ENCODE results near the gene TRPM4. TPM values are rescaled to one million over a fixed set of nuclear protein-coding genes. Genes with fewer than 3 reads are reported as not detected.

TRPM4 gene
- polyA plus RNA-seq, 1 of the 3 experiments (the other 2 are of a cell fraction): 20.6 TPM

- CTCF ChIA-PET: interaction anchor here (0.9 to 11.1 kb wide), 10 partner anchors 21 to 156 kb away, joined by 3 to 87 read pairs (median 5); partner anchors contain the start of genes LIN7B, PPFIA3 and RUVBL2
- H3K27me3 ChIP-seq (ENCODE audit: insufficient read depth): no peaks in the 10 kb centered on the region
- WGBS (ENCODE audit: low lambda C conversion rate): 0% methylated on average over 12 of the region's 23 CpGs
- H4K20me1 ChIP-seq (ENCODE audit: insufficient read depth): no peaks in the 10 kb centered on the region
- no peaks in the 10 kb centered on the region for H3K79me2 ChIP-seq (ENCODE audit: insufficient read depth)
- H3K27ac ChIP-seq (ENCODE audit: low read depth in 2 of 2, low read length in 1 of 2): peak overlapping the region; percentile 68 to 87
- peaks cover 22% of the 10 kb centered on the region for H3F3A ChIP-seq (replicated peaks; ENCODE audit: insufficient read depth)
- peak overlapping the region; percentile 100 for H3K4me2 ChIP-seq
- DNase-seq: peak; percentile 84
- H3K36me3 ChIP-seq (replicated peaks in 1 of 2; ENCODE audit: control insufficient read depth in 1 of 2, insufficient read depth in 2 of 2, low read length in 1 of 2): no peaks in the 10 kb centered on the region
- H3K4me1 ChIP-seq (ENCODE audit: control insufficient read depth in 1 of 2, insufficient read depth in 2 of 2, low read depth in 1 of 2, low read length in 1 of 2): peaks cover 3 to 27% of the 10 kb centered on the region in 2 experiments; a peak in 2 of 4 replicates
- H3K4me3 ChIP-seq (ENCODE audit: low read depth in 2 of 2, low read length in 1 of 2): peak overlapping the region; percentile 91 to 96
- POLR2A ChIA-PET: interaction anchor here (0.6 to 1.5 kb wide), 3 partner anchors 22 to 52 kb away, joined by 3 to 5 read pairs (median 3); no protein-coding TSS in a partner anchor
- peak overlapping the region; percentile 83 for H3K9ac ChIP-seq
- TF ChIP-seq POLR2AphosphoS5 (IDR thresholded peaks at IDR 0.05; ENCODE audit: low read depth, low read length) (0 out of 2 replicates have a peak, but pooled peaks have one; percentile 4), GABPA (IDR thresholded peaks at IDR 0.05; ENCODE audit: low read depth) (no peak), FOSL2 (IDR thresholded peaks at IDR 0.05; ENCODE audit: borderline replicate concordance, low read depth) (no peak), SIN3A (IDR thresholded peaks at IDR 0.05; ENCODE audit: borderline replicate concordance, low read depth, low read length) (no peak; the same call in 1 of the 2 replicates), FOXM1 (IDR thresholded peaks at IDR 0.05; ENCODE audit: low read depth) (no peak), EZH2phosphoT487 (IDR thresholded peaks at IDR 0.05; ENCODE audit: borderline replicate concordance, low read depth) (no peak), MXI1 (IDR thresholded peaks at IDR 0.05; ENCODE audit: low read depth, low read length) (peak; percentile 74; the same call in 1 of the 2 replicates)
- TF ChIP-seq, protein P1, sequence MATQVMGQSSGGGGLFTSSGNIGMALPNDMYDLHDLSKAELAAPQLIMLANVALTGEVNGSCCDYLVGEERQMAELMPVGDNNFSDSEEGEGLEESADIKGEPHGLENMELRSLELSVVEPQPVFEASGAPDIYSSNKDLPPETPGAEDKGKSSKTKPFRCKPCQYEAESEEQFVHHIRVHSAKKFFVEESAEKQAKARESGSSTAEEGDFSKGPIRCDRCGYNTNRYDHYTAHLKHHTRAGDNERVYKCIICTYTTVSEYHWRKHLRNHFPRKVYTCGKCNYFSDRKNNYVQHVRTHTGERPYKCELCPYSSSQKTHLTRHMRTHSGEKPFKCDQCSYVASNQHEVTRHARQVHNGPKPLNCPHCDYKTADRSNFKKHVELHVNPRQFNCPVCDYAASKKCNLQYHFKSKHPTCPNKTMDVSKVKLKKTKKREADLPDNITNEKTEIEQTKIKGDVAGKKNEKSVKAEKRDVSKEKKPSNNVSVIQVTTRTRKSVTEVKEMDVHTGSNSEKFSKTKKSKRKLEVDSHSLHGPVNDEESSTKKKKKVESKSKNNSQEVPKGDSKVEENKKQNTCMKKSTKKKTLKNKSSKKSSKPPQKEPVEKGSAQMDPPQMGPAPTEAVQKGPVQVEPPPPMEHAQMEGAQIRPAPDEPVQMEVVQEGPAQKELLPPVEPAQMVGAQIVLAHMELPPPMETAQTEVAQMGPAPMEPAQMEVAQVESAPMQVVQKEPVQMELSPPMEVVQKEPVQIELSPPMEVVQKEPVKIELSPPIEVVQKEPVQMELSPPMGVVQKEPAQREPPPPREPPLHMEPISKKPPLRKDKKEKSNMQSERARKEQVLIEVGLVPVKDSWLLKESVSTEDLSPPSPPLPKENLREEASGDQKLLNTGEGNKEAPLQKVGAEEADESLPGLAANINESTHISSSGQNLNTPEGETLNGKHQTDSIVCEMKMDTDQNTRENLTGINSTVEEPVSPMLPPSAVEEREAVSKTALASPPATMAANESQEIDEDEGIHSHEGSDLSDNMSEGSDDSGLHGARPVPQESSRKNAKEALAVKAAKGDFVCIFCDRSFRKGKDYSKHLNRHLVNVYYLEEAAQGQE (IDR thresholded peaks at IDR 0.05; ENCODE audit: low read depth, low read length): no peak
- TF ChIP-seq, protein P2, sequence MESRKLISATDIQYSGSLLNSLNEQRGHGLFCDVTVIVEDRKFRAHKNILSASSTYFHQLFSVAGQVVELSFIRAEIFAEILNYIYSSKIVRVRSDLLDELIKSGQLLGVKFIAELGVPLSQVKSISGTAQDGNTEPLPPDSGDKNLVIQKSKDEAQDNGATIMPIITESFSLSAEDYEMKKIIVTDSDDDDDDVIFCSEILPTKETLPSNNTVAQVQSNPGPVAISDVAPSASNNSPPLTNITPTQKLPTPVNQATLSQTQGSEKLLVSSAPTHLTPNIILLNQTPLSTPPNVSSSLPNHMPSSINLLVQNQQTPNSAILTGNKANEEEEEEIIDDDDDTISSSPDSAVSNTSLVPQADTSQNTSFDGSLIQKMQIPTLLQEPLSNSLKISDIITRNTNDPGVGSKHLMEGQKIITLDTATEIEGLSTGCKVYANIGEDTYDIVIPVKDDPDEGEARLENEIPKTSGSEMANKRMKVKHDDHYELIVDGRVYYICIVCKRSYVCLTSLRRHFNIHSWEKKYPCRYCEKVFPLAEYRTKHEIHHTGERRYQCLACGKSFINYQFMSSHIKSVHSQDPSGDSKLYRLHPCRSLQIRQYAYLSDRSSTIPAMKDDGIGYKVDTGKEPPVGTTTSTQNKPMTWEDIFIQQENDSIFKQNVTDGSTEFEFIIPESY (IDR thresholded peaks at IDR 0.05; ENCODE audit: borderline replicate concordance, low read depth): no peak
- peak overlapping the region; percentile 78 for H2AFZ ChIP-seq (ENCODE audit: low read depth)
- H3K9me2 ChIP-seq: no peaks in the 10 kb centered on the region
- no peaks in the 10 kb centered on the region for H3K9me3 ChIP-seq
Measured at GRCh38 chr19:49149652-49150105, 7.9 kb upstream of the TRPM4 start.

Data from SK-N-SH (cell line).